Activated CD4-positive, alpha-beta T cell treated with anti-CD3 and anti-CD28 coated beads for 36 hours (primary cell): ENCODE data around the gene SORCS3. TPM values are rescaled to one million over a fixed set of nuclear protein-coding genes. Genes with fewer than 3 reads are reported as not detected.

Source experiments
- ATAC-seq: fragments of 200-7000 bp; cut with Tn5 transposase; one replicate; pipeline ENCODE4 v1.10.0; 2021; ENCODE audit warnings: mild to moderate bottlenecking, moderate library complexity
- CTCF ChIA-PET: fragments of 350-600 bp; sonication (Branson Sonifier 250); formaldehyde crosslinking; loops from one replicate; lab custom pipeline; 2021; ENCODE audit warnings: antibody characterized with exemption; lab: Charles Lee
- POLR2A ChIA-PET: fragments of 350-600 bp; sonication (Branson Sonifier 250); formaldehyde crosslinking; loops from one replicate; lab custom pipeline; 2021; ENCODE audit warnings: antibody characterized with exemption, inconsistent platforms; lab: Charles Lee
- DNase-seq: peaks from one replicate; pipeline ENCODE4 v3.0.0-alpha.2; 2020
- H3K27ac Mint-ChIP-seq: one replicate; pipeline ENCODE4 v1.8.0; 2021; ENCODE audit warnings: mixed read lengths
- H3K27me3 Mint-ChIP-seq: one replicate; pipeline ENCODE4 v1.8.0; 2021; ENCODE audit warnings: mixed read lengths
- H3K36me3 Mint-ChIP-seq: one replicate; pipeline ENCODE4 v1.8.0; 2021; ENCODE audit warnings: low read depth, mixed read lengths
- H3K4me1 Mint-ChIP-seq: one replicate; pipeline ENCODE4 v1.8.0; 2021; ENCODE audit warnings: mixed read lengths
- H3K4me3 Mint-ChIP-seq: one replicate; pipeline ENCODE4 v1.8.0; 2021; ENCODE audit warnings: mild to moderate bottlenecking, moderate library complexity, mixed read lengths
- H3K9me3 Mint-ChIP-seq: one replicate; pipeline ENCODE4 v1.8.0; 2021; ENCODE audit warnings: low read depth, mixed read lengths
- intact Hi-C, 2 experiments: fragments of 100-400 bp; cut with DNase I in 1 of 2; cut with micrococcal nuclease in 1 of 2; formaldehyde crosslinking; loops; one replicate each; pipeline versions ENCODE4 v1.14.2 to v1.15.1; 2022 to 2024; cut with DNase I, micrococcal nuclease
- total RNA-seq, 2 experiments: library from RNA; stranded (reverse); gene quantifications; one replicate each; pipeline ENCODE4 v1.2.3, GENCODE V29; 2021

SORCS3 gene
- total RNA-seq, 2 experiments from 2014 or later = not detected

GRCh38 chr10:105025092-105025491, 384.0 kb downstream of the SORCS3 start:
- H3K27ac Mint-ChIP-seq = no peak overlapping the region
- CTCF ChIA-PET = interaction anchor here (0.6 to 1.2 kb wide), 2 partner anchors 17 to 398 kb away, joined by 3 to 5 read pairs; no protein-coding TSS in a partner anchor
- no peak for DNase-seq
- intact Hi-C loops = no loop called here
- H3K36me3 Mint-ChIP-seq = no peaks in the 10 kb centered on the region
- peaks cover 5% of the 10 kb centered on the region for H3K4me1 Mint-ChIP-seq
- no peak for ATAC-seq
- peaks cover 4% of the 10 kb centered on the region for H3K27me3 Mint-ChIP-seq
- POLR2A ChIA-PET = no interaction called here
- no peak overlapping the region for H3K4me3 Mint-ChIP-seq
- no peaks in the 10 kb centered on the region for H3K9me3 Mint-ChIP-seq

DNA sequence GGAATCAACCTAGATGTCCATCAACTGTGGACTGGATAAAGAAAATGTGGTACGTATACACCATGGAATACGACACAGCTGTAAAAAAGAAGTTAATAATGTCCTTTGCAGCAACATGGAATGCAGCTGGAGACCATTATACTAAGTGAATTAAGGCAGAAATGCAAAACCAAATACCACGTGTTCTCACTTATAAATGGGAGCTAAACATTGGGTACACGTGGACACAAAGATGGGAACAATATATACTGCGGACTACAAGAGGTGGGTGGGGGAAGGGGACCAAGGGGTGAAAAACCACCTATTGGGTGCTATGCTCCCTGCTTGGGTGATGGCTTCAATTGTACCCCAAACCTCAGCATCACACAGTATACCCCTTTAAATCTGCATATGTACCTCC, 385.5 kb downstream of the SORCS3 start:
- ChIA-PET CTCF (no interaction called here), POLR2A (interaction anchor here (0.5 kb wide), 1 partner anchor 610 kb away, joined by 4 read pairs; no protein-coding TSS in a partner anchor)
- intact Hi-C loops = no loop called here
- Mint-ChIP-seq H3K36me3 (no peaks in the 10 kb centered on the region), H3K4me3 (no peak overlapping the region), H3K27me3 (peaks cover 4% of the 10 kb centered on the region), H3K27ac (no peak overlapping the region), H3K4me1 (peaks cover 4% of the 10 kb centered on the region), H3K9me3 (no peaks in the 10 kb centered on the region)
- no peak for ATAC-seq
- DNase-seq = no peak

GRCh38 chr10:105029286-105029685, 388.2 kb downstream of the SORCS3 start:
- no peak overlapping the region for H3K27ac Mint-ChIP-seq
- POLR2A ChIA-PET = no interaction called here
- DNase-seq (no peak), ATAC-seq (no peak)
- H3K4me3 Mint-ChIP-seq = no peak overlapping the region
- no peaks in the 10 kb centered on the region for H3K9me3 Mint-ChIP-seq
- peaks cover 4% of the 10 kb centered on the region for H3K27me3 Mint-ChIP-seq
- intact Hi-C loops = no loop called here
- CTCF ChIA-PET = no interaction called here
- H3K4me1 Mint-ChIP-seq = no peaks in the 10 kb centered on the region
- no peaks in the 10 kb centered on the region for H3K36me3 Mint-ChIP-seq

DNA sequence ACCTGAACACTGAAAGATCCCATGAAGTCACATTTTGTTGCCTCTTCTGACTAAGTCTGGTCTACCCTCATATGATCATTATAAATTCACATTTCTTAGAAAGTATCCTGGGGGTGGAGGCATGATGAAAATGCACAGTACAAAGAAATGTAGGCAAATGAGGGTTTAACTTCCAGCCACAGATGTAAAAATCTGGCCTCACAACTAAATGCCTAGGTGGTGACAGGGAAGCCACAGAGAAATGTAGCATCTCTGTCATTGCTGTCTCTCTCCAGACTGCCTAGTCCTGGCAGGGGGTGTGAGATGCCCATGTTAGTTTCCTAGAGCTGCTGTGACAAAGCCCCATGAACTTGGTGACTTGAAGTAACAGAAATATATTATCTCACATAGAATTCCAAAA, 395.9 kb downstream of the SORCS3 start:
- no peaks in the 10 kb centered on the region for H3K36me3 Mint-ChIP-seq
- ChIA-PET POLR2A (no interaction called here), CTCF (no interaction called here)
- no peaks in the 10 kb centered on the region for H3K27me3 Mint-ChIP-seq
- H3K9me3 Mint-ChIP-seq = no peaks in the 10 kb centered on the region
- no peak overlapping the region for H3K4me3 Mint-ChIP-seq
- intact Hi-C loops = no loop called here
- H3K27ac Mint-ChIP-seq = no peak overlapping the region
- DNase-seq (no peak), ATAC-seq (no peak)
- no peaks in the 10 kb centered on the region for H3K4me1 Mint-ChIP-seq

- no peak overlapping the region for H3K27ac Mint-ChIP-seq
- CTCF ChIA-PET = no interaction called here
- intact Hi-C loops = no loop called here
- H3K27me3 Mint-ChIP-seq = no peaks in the 10 kb centered on the region
- no peaks in the 10 kb centered on the region for H3K4me1 Mint-ChIP-seq
- H3K4me3 Mint-ChIP-seq = no peak overlapping the region
- H3K9me3 Mint-ChIP-seq = no peaks in the 10 kb centered on the region
- ATAC-seq (peak; percentile 72), DNase-seq (peak; percentile 9)
- POLR2A ChIA-PET = no interaction called here
- no peaks in the 10 kb centered on the region for H3K36me3 Mint-ChIP-seq
Observed at GRCh38 chr10:105041956-105042355, 400.9 kb downstream of the SORCS3 start.

DNA sequence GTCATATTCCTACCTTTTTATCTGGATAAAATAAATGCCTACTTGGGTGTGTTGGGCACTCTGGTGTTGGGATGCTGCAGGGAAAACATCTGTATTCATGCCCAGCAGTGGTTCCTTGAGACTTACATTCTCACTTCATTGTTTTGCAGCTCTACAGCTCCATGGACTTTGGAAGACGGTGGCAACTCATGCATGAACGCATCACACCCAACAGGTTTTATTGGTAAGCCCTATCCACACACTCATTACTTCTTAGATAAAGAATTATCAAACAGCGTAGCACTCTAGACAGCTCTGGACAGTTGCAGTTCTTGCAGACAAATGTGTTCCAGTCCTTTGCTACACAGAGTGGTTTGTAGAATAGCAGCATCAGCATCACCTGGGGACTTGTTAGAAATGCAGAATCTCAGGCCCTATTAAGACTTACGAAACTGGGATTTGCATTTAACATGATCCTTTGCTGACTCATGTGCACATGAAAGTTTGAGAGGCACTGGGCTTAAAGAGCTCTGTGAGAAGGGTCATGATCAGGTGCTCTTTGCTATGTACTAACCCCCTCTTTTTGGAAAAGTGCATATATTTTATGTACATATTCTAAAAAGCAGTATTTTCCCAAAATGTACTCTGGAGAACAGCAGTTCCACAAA, 401.9 kb downstream of the SORCS3 start:
- no peak overlapping the region for H3K4me3 Mint-ChIP-seq
- intact Hi-C loops = no loop called here
- no peak for ATAC-seq
- no peak overlapping the region for H3K27ac Mint-ChIP-seq
- no peaks in the 10 kb centered on the region for H3K36me3 Mint-ChIP-seq
- ChIA-PET CTCF (no interaction called here), POLR2A (no interaction called here)
- no peak for DNase-seq
- H3K4me1 Mint-ChIP-seq = no peaks in the 10 kb centered on the region
- H3K27me3 Mint-ChIP-seq = peaks cover 2% of the 10 kb centered on the region
- H3K9me3 Mint-ChIP-seq = no peaks in the 10 kb centered on the region

DNA sequence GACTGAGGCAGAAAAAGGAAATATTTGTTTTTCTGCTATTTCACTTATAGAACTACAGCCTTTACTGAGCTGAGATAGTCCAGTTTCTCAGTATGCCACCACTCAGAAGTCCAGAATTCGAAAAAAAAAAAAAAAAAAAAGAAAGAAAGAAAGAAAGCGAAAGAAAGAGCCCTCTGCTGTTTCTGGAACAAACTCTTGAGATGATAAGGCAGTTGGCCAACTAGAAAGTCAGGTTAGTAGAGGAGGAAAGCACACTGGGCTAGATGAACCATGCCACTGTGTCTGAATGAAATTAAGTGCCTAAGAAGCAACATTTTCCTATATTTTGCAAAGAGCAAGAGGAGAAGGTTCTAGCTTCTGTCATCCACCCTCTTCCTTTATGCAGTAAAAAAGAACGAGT, 403.8 kb downstream of the SORCS3 start:
- POLR2A ChIA-PET = no interaction called here
- ATAC-seq (no peak), DNase-seq (no peak)
- intact Hi-C loops = no loop called here
- Mint-ChIP-seq H3K9me3 (peaks cover 5% of the 10 kb centered on the region), H3K4me1 (no peaks in the 10 kb centered on the region), H3K27me3 (peaks cover 4% of the 10 kb centered on the region), H3K36me3 (no peaks in the 10 kb centered on the region), H3K4me3 (no peak overlapping the region), H3K27ac (no peak overlapping the region)
- CTCF ChIA-PET = no interaction called here

- Mint-ChIP-seq H3K9me3 (peaks cover 8% of the 10 kb centered on the region), H3K27ac (no peak overlapping the region), H3K27me3 (no peaks in the 10 kb centered on the region), H3K36me3 (peaks cover 3% of the 10 kb centered on the region), H3K4me1 (no peaks in the 10 kb centered on the region), H3K4me3 (no peak overlapping the region)
- DNase-seq (no peak), ATAC-seq (no peak)
- intact Hi-C loops = no loop called here
- ChIA-PET POLR2A (no interaction called here), CTCF (no interaction called here)
Observed at GRCh38 chr10:105056413-105056812, 415.3 kb downstream of the SORCS3 start.

DNA sequence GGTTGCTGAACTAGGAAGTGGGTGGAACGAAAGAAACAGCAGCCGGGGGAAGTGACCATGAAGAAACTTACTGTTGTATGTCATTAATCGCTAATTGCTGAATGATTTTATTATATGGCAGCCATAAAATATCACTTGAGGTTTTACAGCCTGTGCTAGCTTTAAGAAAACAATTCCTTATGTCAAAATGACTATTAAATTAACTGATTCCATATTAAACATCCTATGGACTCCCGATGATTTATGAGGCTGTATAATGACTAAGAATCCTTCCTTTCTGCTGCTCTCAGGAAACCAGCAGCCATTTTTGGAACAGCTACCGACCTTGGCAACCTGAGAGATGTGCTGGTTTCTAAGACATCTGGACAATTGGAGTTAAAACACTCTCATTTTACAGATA, 421.9 kb downstream of the SORCS3 start:
- Mint-ChIP-seq H3K36me3 (no peaks in the 10 kb centered on the region), H3K4me3 (no peak overlapping the region), H3K27me3 (no peaks in the 10 kb centered on the region), H3K4me1 (no peaks in the 10 kb centered on the region), H3K27ac (no peak overlapping the region), H3K9me3 (no peaks in the 10 kb centered on the region)
- no peak for ATAC-seq
- no peak for DNase-seq
- POLR2A ChIA-PET = no interaction called here
- CTCF ChIA-PET = interaction anchor here (0.7 kb wide), 1 partner anchor 568 kb away, joined by 3 read pairs; no protein-coding TSS in a partner anchor
- intact Hi-C loops = loop anchor here in 1 of 2 experiments (2.0 to 5.0 kb wide), 2 partner anchors 628 to 1114 kb away; no protein-coding TSS in a partner anchor

DNA sequence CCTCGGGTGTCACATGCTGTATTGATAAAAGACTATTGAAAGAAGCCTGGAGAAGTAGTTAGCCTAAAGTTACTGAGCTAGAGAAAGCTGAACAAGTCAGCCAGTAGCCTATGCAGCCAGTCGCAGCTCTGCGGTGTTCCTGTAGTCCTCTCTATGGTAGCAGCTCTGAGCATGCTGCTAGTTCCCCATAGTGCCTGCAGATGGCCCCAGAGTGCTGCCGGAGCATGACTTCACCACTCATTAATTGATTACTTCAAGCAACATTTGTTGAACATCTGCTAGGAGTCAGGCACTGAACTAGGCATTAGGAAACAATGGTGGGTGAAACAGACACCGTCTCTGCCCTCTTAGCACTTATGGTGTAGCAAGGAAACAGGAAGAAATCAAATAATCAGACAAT, 422.7 kb downstream of the SORCS3 start:
- ATAC-seq = peak; percentile 65

GRCh38 chr10:105068497-105068896, 427.4 kb downstream of the SORCS3 start:
- H3K27ac Mint-ChIP-seq = no peak overlapping the region
- H3K4me1 Mint-ChIP-seq = no peaks in the 10 kb centered on the region
- POLR2A ChIA-PET = no interaction called here
- no peaks in the 10 kb centered on the region for H3K9me3 Mint-ChIP-seq
- DNase-seq (no peak), ATAC-seq (no peak)
- intact Hi-C loops = no loop called here
- H3K27me3 Mint-ChIP-seq = no peaks in the 10 kb centered on the region
- CTCF ChIA-PET = no interaction called here
- no peak overlapping the region for H3K4me3 Mint-ChIP-seq
- H3K36me3 Mint-ChIP-seq = no peaks in the 10 kb centered on the region

More for the DNA sequence above, 422.7 kb downstream of the SORCS3 start:
- no peaks in the 10 kb centered on the region for H3K36me3 Mint-ChIP-seq
- DNase-seq = peak; percentile 59
- H3K4me1 Mint-ChIP-seq = no peaks in the 10 kb centered on the region
- intact Hi-C loops = loop anchor here in 1 of 2 experiments (2.0 to 5.0 kb wide), 2 partner anchors 627 to 1114 kb away; no protein-coding TSS in a partner anchor
- H3K4me3 Mint-ChIP-seq = no peak overlapping the region
- ChIA-PET POLR2A (no interaction called here), CTCF (interaction anchor here (0.7 kb wide), 1 partner anchor 567 kb away, joined by 3 read pairs; no protein-coding TSS in a partner anchor)
- H3K27me3 Mint-ChIP-seq = no peaks in the 10 kb centered on the region
- no peaks in the 10 kb centered on the region for H3K9me3 Mint-ChIP-seq
- H3K27ac Mint-ChIP-seq = no peak overlapping the region

- H3K36me3 Mint-ChIP-seq = no peaks in the 10 kb centered on the region
- no peaks in the 10 kb centered on the region for H3K4me1 Mint-ChIP-seq
- ChIA-PET POLR2A (no interaction called here), CTCF (no interaction called here)
- ATAC-seq (no peak), DNase-seq (no peak)
- H3K27ac Mint-ChIP-seq = no peak overlapping the region
- H3K27me3 Mint-ChIP-seq = no peaks in the 10 kb centered on the region
- no peaks in the 10 kb centered on the region for H3K9me3 Mint-ChIP-seq
- intact Hi-C loops = no loop called here
- H3K4me3 Mint-ChIP-seq = no peak overlapping the region
Observed at GRCh38 chr10:105070249-105070648, 429.2 kb downstream of the SORCS3 start.
